CD14-positive monocyte (primary cell): Measurements from ENCODE around the gene LUC7L. TPM values are rescaled to one million over a fixed set of nuclear protein-coding genes. Genes with fewer than 3 reads are reported as not detected.
"Not testable (repeated sequence)": the region's sequence is repeated elsewhere in the genome, so short reads cannot be mapped to it uniquely, and the experiment has no call there.

Experiments used
- DNase-seq, 3 donors: peaks; one replicate each; pipeline ENCODE4 v3.0.0-alpha.2; 2011 to 2022
- H2AFZ ChIP-seq: 2 replicates; pipeline ENCODE4 v1.6.0; 2012; ENCODE audit warnings: mild to moderate bottlenecking, low read depth, low read length, inconsistent platforms; ENCODE audit not compliant: insufficient read depth, poor library complexity, severe bottlenecking
- H3K27ac ChIP-seq, 2 donors: 1 replicate in 1 of 2; 2 replicates in 1 of 2; pipeline ENCODE4 v1.5.1; 2012 to 2013; ENCODE audit warnings: low read length in 2 of 2, control low read depth in 1 of 2, inconsistent platforms in 1 of 2, low read depth in 1 of 2, mild to moderate bottlenecking in 1 of 2
- H3K27me3 ChIP-seq, 2 donors: one replicate each; pipeline versions ENCODE4 v1.6.0 to v1.6.1; 2011 to 2013; ENCODE audit warnings: low read length in 2 of 2; ENCODE audit not compliant: control insufficient read depth in 2 of 2, insufficient read depth in 2 of 2
- H3K36me3 ChIP-seq, 2 donors: replicated peaks in 1 of 2; 1 replicate in 1 of 2; 2 replicates in 1 of 2; pipeline versions ENCODE4 v1.5.1 to v1.6.1; 2012 to 2013; ENCODE audit warnings: low read length in 2 of 2, control low read depth in 1 of 2, inconsistent platforms in 1 of 2, mild to moderate bottlenecking in 1 of 2; ENCODE audit not compliant: insufficient read depth in 2 of 2, control insufficient read depth in 1 of 2
- H3K4me1 ChIP-seq, 2 donors: 1 replicate in 1 of 2; 2 replicates in 1 of 2; pipeline versions ENCODE4 v1.5.1 to v1.6.1; 2012 to 2013; ENCODE audit warnings: low read length in 2 of 2, control low read depth in 1 of 2, inconsistent platforms in 1 of 2, mild to moderate bottlenecking in 1 of 2, moderate library complexity in 1 of 2; ENCODE audit not compliant: insufficient read depth in 2 of 2, control insufficient read depth in 1 of 2
- H3K4me2 ChIP-seq: replicated peaks from 2 replicates; pipeline ENCODE3; 2012; ENCODE audit warnings: low read length, moderate library complexity, mild to moderate bottlenecking; ENCODE audit not compliant: poor library complexity, severe bottlenecking; ENCODE audit errors: extremely low read depth
- H3K4me3 ChIP-seq, 3 experiments: fragments of 200-600 bp in 1 of 3; sonication (generic) in 1 of 3; replicated peaks in 1 of 3; 1 replicate in 2 of 3; 2 replicates in 1 of 3; pipeline ENCODE4 v1.5.1; 2011 to 2013; ENCODE audit warnings: low read length in 3 of 3, mild to moderate bottlenecking in 3 of 3, control low read depth in 2 of 3, low read depth in 2 of 3, inconsistent platforms in 1 of 3, moderate library complexity in 1 of 3
- H3K79me2 ChIP-seq: 2 replicates; pipeline ENCODE4 v1.6.0; 2012; ENCODE audit warnings: mild to moderate bottlenecking, control low read depth, inconsistent platforms, low read length, moderate library complexity; ENCODE audit not compliant: insufficient read depth
- H3K9ac ChIP-seq: 2 replicates; pipeline ENCODE4 v1.6.0; 2017; ENCODE audit warnings: low read length, mild to moderate bottlenecking; ENCODE audit not compliant: insufficient read depth, poor library complexity, severe bottlenecking
- H3K9me3 ChIP-seq, 2 donors: replicated peaks in 1 of 2; 1 replicate in 1 of 2; 2 replicates in 1 of 2; pipeline versions ENCODE4 v1.5.1 to v1.6.1; 2012 to 2013; ENCODE audit warnings: low read length in 2 of 2, control low read depth in 1 of 2; ENCODE audit not compliant: control insufficient read depth in 1 of 2, insufficient read depth in 1 of 2
- H4K20me1 ChIP-seq: 2 replicates; pipeline ENCODE4 v1.6.0; 2012; ENCODE audit warnings: mild to moderate bottlenecking, low read length, control low read depth, moderate library complexity; ENCODE audit not compliant: insufficient read depth
- H3K27ac Mint-ChIP-seq, 7 donors: one replicate each; pipeline ENCODE4 v1.8.0; 2020; ENCODE audit warnings: mild to moderate bottlenecking in 7 of 7, mixed read lengths in 7 of 7, moderate library complexity in 6 of 7, inconsistent platforms in 2 of 7
- H3K27me3 Mint-ChIP-seq, 3 donors: one replicate each; pipeline ENCODE4 v1.8.0; 2021 to 2022; ENCODE audit warnings: low read depth in 3 of 3, mild to moderate bottlenecking in 3 of 3, mixed read lengths in 3 of 3, moderate library complexity in 3 of 3, inconsistent platforms in 1 of 3
- H3K36me3 Mint-ChIP-seq, 2 donors: one replicate each; pipeline ENCODE4 v1.8.0; 2020; ENCODE audit warnings: mixed read lengths in 2 of 2, inconsistent platforms in 1 of 2, mild to moderate bottlenecking in 1 of 2
- H3K4me1 Mint-ChIP-seq: one replicate; pipeline ENCODE4 v1.8.0; 2020; ENCODE audit warnings: mild to moderate bottlenecking, mixed read lengths
- H3K4me3 Mint-ChIP-seq, 2 donors: one replicate each; pipeline ENCODE4 v1.8.0; 2020; ENCODE audit warnings: mild to moderate bottlenecking in 2 of 2, mixed read lengths in 2 of 2, moderate library complexity in 1 of 2
- H3K9me3 Mint-ChIP-seq, 7 donors: one replicate each; pipeline ENCODE4 v1.8.0; 2020 to 2022; ENCODE audit warnings: mixed read lengths in 7 of 7, mild to moderate bottlenecking in 6 of 7, moderate library complexity in 6 of 7, inconsistent platforms in 2 of 7
- CTCF ChIP-seq: fragments of 200-600 bp; IDR thresholded peaks from one replicate; pipeline ENCODE4 v1.8.0; 2022; ENCODE audit warnings: antibody characterized with exemption, mild to moderate bottlenecking
- WGBS: methylation state at CpG from one replicate; pipeline ENCODE4 v1.1.5; 2013; ENCODE audit warnings: missing lambda C conversion rate; ENCODE audit not compliant: insufficient coverage; 5-methylcytosine and 5-hydroxymethylcytosine counted together
- intact Hi-C, 2 donors: fragments of 100-400 bp; cut with micrococcal nuclease; formaldehyde crosslinking; loops; one replicate each; pipeline versions ENCODE4 v1.15.0 to v1.15.1; 2023
- polyA plus RNA-seq, 3 donors: library from polyadenylated mRNA; depleted of rRNA in 1 of 3; unstranded in 2 of 3; stranded (reverse) in 1 of 3; fragments of 300-500 nt in 2 of 3; fragments of >200 nt in 1 of 3; fragmentation: Illumina TruSeq in 2 of 3; gene quantifications; 1 replicate in 2 of 3; 2 replicates in 1 of 3; pipeline ENCODE4 v1.2.3, GENCODE V29; 2012 to 2021

Gene LUC7L
- polyA plus RNA-seq, 3 donors = 4.0 to 109 (median 4.6) TPM

- Mint-ChIP-seq H3K36me3 (peaks cover 5% of the 10 kb centered on the region in 2 donors), H3K27ac (no peak overlapping the region), H3K4me3 (peak overlapping the region; percentile 69 to 91), H3K27me3 (peaks cover 63 to 78% (median 63%) of the 10 kb centered on the region in 3 donors), H3K9me3 (peaks cover 0 to 5% (median 3%) of the 10 kb centered on the region in 7 donors), H3K4me1 (peaks cover 8% of the 10 kb centered on the region)
- DNase-seq = no peak
- TF ChIP-seq CTCF = no peak
- Histone ChIP-seq H3K4me1 (peaks cover 9% of the 10 kb centered on the region in 2 donors), H3K79me2 (no peaks in the 10 kb centered on the region), H4K20me1 (no peaks in the 10 kb centered on the region), H2AFZ (peak overlapping the region; percentile 74), H3K36me3 (no peaks in the 10 kb centered on the region), H3K27ac (no peak overlapping the region), H3K4me3 (peak overlapping the region; percentile 11 to 72 (median 36)), H3K4me2 (peak overlapping the region; percentile 80), H3K9ac (peak overlapping the region; percentile 53), H3K9me3 (peaks cover 0 to 3% of the 10 kb centered on the region in 2 donors), H3K27me3 (peaks cover 18 to 40% of the 10 kb centered on the region in 2 donors)
- intact Hi-C loops = no loop called here
- WGBS = 2% methylated on average over 44 of the region's 59 CpGs
Observed at GRCh38 chr16:154217-155030, 74.8 kb downstream of the LUC7L start.

GRCh38 chr16:153550-154216 lies 75.6 kb downstream of the LUC7L start:
- H3K36me3 ChIP-seq, H3K9ac ChIP-seq, H3K4me2 ChIP-seq, H3K36me3 Mint-ChIP-seq, H3K4me1 ChIP-seq, H3K9me3 Mint-ChIP-seq, DNase-seq, H3K4me3 ChIP-seq, H3K4me1 Mint-ChIP-seq, H3K4me3 Mint-ChIP-seq, H3K9me3 ChIP-seq, H3K79me2 ChIP-seq, H3K27ac Mint-ChIP-seq, intact Hi-C loops, H4K20me1 ChIP-seq, H3K27ac ChIP-seq, H2AFZ ChIP-seq: not testable (repeated sequence)
- peaks cover 62 to 79% (median 64%) of the 10 kb centered on the region in 3 donors for H3K27me3 Mint-ChIP-seq
- peaks cover 18 to 47% of the 10 kb centered on the region in 2 donors for H3K27me3 ChIP-seq
- no CpG with 5 or more reads among the region's 74 CpGs for WGBS

GRCh38 chr16:153129-153521 lies 76.1 kb downstream of the LUC7L start:
- intact Hi-C loops, H3K4me2 ChIP-seq, DNase-seq, H4K20me1 ChIP-seq, H3K9ac ChIP-seq, H3K4me3 ChIP-seq, H3K27ac Mint-ChIP-seq, H3K4me1 ChIP-seq, H3K36me3 ChIP-seq, H3K36me3 Mint-ChIP-seq, H3K9me3 Mint-ChIP-seq, H2AFZ ChIP-seq, H3K4me1 Mint-ChIP-seq, H3K79me2 ChIP-seq, H3K27ac ChIP-seq, H3K9me3 ChIP-seq: not testable (repeated sequence)
- WGBS = 50% methylated on average over 1 of the region's 6 CpGs
- Mint-ChIP-seq H3K4me3 (peak overlapping the region in 1 of 2 donors; percentile 35), H3K27me3 (peaks cover 60 to 83% (median 64%) of the 10 kb centered on the region in 3 donors)
- H3K27me3 ChIP-seq = peaks cover 18 to 50% of the 10 kb centered on the region in 2 donors
